GM13976 (cell line): ENCODE data around the gene RAPSN.

Experiments used
- DNase-seq: peaks from one replicate; pipeline ENCODE4 v3.0.0; 2012; ENCODE audit warnings: low spot score
- in situ Hi-C: fragments of 300-500 bp; cut with MboI; formaldehyde crosslinking; loops from one replicate; pipeline ENCODE4 v1.12.0; 2022; ENCODE audit warnings: low sequenced_read_pairs, mixed read lengths, inconsistent platforms; ENCODE audit not compliant: unreplicated experiment
- TF ChIP-seq, protein P1 (sequence below): IDR thresholded peaks from 2 replicates; pipeline ENCODE4 v1.5.1; 2012; ENCODE audit warnings: borderline replicate concordance, mild to moderate bottlenecking; ENCODE audit not compliant: insufficient read depth; ENCODE audit errors: extremely low read depth, missing control alignments, control extremely low read depth

RAPSN gene

DNA sequence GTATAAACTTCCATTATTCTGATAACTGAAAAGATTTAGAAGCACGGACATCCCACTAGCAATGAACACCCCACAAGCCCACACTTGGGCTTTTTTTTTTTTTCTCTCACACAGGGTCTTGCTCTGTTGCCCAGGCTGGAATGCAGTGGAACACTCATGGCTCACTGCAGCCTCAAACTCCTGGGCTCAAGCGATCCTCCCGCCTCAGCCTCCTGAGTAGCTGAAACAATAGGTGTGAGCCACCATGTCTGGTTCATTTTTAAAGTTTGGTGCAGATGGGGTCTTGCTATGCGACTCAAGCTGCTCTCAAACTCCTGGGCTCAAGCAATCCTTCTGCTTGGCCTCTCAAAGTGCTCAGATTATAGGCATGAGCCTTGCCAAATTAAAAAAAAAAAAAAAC lies 3.1 kb downstream of the RAPSN start:
- in situ Hi-C loops = no loop called here
- no peak for DNase-seq
- TF ChIP-seq, protein P1, sequence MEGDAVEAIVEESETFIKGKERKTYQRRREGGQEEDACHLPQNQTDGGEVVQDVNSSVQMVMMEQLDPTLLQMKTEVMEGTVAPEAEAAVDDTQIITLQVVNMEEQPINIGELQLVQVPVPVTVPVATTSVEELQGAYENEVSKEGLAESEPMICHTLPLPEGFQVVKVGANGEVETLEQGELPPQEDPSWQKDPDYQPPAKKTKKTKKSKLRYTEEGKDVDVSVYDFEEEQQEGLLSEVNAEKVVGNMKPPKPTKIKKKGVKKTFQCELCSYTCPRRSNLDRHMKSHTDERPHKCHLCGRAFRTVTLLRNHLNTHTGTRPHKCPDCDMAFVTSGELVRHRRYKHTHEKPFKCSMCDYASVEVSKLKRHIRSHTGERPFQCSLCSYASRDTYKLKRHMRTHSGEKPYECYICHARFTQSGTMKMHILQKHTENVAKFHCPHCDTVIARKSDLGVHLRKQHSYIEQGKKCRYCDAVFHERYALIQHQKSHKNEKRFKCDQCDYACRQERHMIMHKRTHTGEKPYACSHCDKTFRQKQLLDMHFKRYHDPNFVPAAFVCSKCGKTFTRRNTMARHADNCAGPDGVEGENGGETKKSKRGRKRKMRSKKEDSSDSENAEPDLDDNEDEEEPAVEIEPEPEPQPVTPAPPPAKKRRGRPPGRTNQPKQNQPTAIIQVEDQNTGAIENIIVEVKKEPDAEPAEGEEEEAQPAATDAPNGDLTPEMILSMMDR = no peak

DNA sequence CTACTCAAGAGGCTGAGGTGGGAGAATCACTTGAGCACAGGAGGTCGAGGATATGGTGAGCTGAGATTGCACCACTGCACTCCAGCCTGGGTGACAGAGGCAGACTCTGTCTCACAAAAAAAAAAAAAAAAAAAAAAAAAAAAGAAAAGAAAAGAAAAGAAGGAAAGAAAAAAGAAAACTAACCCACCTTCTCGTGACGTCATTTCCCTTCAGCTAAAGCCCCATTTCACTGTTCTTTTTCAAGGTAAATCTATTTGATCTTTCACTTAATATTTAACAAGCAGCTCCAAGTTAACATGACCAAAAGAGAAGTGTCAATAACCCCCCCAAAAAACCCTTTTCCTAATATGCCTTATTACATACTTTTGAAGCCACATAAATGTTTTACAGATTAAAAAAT lies 5.1 kb downstream of the RAPSN start:
- no peak for DNase-seq
- TF ChIP-seq, protein P1 = no peak
- in situ Hi-C loops = no loop called here

DNA sequence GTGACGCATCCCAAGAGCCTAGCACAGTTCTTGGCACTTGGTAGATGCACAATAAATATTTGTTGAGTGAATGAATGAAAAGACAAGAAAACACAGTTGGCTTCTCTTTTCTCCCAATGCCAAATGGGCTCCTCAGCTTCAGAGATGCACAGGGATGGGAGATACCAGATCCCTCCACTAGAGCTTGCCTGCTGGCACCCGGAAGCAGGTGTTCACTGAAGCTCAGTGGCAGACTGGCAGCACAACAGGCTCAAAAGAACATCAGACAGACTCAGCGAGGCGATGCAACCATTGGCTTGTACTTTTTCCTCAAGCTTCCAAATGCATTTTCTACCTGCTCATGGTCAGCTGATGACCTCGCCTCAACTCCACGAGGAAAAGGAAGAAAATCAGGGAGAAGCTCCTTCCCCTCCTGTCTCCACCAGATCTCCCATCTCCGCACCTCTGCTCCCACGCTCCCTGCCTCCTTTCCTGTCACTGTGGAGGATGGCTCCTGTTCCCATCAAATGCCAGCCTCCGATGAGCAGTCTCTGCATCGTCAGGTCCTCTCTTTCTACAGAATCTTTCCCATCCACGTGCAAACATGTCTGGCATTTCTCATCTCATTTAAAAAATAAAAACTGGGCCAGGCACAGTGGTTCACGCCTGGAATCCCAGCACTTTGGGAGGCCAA lies 5.8 kb downstream of the RAPSN start:
- no peak for DNase-seq

DNA sequence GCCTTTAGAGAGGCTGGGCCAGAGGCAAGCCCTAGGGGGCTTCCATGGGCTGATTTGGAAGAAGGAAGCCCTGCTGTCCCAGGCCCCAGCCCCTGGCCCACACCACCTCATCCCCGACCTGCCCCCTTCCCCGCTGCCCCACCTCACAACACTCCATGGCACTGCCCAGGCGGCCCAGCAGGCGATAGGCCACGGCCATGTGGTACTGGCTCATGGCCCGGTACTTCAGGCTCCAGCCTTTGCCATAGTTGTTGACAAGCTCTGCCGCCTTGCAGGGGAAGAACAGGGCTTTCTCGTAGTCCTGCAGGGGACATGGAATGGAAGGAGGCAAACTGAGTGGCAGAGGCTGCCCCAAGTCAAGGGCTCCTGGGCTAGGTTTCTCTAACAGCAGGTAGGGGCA lies 6.4 kb downstream of the RAPSN start:
- no peak for DNase-seq
- TF ChIP-seq, protein P1 = no peak
- in situ Hi-C loops = no loop called here

More for the DNA sequence above, 5.8 kb downstream of the RAPSN start:
- in situ Hi-C loops = no loop called here
- TF ChIP-seq, protein P1 = no peak

DNA sequence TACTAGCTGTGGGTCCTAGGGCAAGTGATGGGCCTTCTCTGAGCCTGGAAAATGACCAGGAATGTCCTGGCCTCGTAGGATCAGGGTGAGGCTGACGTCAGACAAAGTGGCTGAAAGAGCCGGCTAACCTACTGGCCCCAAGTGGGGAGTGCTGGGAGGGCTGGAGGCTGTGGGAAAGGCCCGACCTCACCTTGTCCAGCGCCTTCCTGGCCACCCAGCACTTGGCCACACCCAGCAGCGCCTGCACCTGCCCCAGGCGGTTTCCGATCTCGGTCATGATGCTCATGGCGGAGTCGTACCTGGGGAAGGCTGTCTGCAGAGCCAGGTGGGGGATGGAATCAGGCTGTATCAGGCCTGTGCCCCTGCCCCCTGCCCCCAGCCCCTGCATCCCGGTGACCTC lies 7.5 kb downstream of the RAPSN start:
- DNase-seq = no peak
- TF ChIP-seq, protein P1 = no peak
- in situ Hi-C loops = no loop called here

DNA sequence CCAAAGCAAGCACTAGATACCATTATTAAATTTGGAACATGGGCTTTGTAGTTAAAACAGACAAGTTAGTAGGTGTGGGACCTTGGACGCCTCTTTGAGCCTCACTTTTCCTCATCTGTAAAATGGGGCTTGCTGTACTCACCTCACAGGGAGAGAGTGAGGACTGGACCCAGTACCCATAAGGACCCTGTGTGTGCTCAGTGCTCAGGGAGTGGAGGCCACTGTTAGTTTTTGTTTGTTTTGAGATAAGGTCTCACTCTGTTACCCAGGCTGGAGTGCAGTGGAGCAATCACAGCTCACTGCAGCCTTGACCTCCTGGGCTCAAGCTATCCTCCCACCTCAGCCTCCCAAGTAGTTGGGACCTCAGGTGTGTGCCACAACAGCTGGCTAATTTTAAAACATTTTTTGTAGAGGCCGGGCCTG lies 8.9 kb downstream of the RAPSN start:
- TF ChIP-seq, protein P1 = no peak
- in situ Hi-C loops = no loop called here
- no peak for DNase-seq
